Frontal cortex (tissue), 4 donors: ENCODE data around the gene SF3A1. TPM values are rescaled to one million over a fixed set of nuclear protein-coding genes. Genes with fewer than 3 reads are reported as not detected.
"Not testable (repeated sequence)": the region's sequence is repeated elsewhere in the genome, so short reads cannot be mapped to it uniquely, and the experiment has no call there.

Source experiments
- DNase-seq, 2 donors: peaks; one replicate each; pipeline ENCODE4 v3.0.0; 2012; ENCODE audit warnings: low spot score in 2 of 2
- FAIRE-seq: peaks from 2 replicates; lab custom pipeline; 2012; peaks lifted over from hg19 to GRCh38; lab: Jason Lieb, UNC
- total RNA-seq: library from RNA; depleted of rRNA; stranded (reverse); fragments of >200 nt; gene quantifications from one replicate; pipeline ENCODE4 v1.2.3, GENCODE V29; 2014
- donor health status: control.
- donor health status: control.
- donor health status: control.

Gene SF3A1
- total RNA-seq = 13.9 TPM

DNA sequence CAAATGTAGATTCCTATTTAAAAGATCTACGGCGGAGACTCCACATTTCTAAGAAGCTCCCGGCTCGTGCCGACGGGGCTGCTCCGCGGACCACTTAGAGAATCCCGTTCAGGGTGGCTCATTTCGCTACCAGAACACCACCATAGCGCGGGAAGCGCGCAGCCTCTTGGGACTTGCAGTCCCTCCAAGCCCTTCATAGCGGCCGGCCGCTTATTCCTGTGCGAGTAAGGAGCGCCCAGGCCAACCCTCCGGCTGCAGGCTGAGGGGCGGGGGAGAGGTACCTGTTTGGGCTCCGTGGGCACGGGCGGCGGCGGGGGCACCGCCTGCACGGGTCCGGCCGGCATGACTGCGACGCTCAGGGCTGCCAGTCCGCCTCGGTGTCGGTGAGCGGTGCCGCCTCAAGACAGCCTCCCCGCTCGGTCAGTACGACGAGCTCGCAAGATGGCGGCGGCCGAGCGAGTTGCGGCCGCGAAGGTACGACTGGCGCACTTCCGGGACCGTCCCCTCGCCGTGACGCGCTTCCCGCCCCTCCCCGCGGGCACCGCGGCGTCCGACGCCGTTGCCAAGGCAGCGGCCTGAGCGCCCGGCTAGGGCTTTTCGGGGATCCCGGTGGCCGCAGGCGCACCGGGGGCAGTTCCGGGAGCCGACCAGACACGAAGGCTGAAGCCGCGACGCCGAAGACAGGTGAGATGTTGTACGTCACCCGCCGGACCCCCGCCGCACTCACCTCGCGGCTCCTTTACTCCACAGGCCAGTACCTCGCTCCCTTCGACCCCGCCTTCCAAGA lies at the start of gene SF3A1, which contains the start of gene CCDC157:
Gene SF3A1, minus strand, starts transcription at position 446 of the 787 bp plus-strand sequence. Its CDS starts 102 bp downstream, at position 344.
Gene CCDC157, plus strand, starts transcription at position 559 of the 787 bp plus-strand sequence. CDS start 8,994 bp downstream, outside the sequence.
- DNase-seq (peak; percentile 95 to 98), FAIRE-seq (no peak)

DNA sequence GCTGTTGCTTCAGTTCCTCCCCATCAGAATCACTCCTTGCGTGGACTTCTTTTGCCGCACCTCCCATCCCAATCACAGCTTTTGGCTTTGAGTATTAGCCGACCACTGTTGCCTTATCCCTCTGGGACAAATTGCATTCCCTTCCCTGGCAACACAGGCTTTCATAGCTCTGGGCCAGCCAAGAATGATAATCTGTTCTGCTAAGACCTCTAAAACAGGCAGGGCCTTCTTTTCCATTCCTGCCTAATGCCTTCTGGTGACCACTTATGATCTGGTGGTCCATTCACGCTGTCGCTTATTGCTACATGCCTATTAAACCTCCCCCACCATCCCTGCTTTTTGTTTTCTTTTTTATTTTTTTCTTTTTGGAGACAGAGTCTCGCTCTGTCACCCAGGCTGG lies 49.7 kb upstream of the SF3A1 start:
- FAIRE-seq = no peak
- no peak for DNase-seq

GRCh38 chr22:30405731-30406130 lies 49.0 kb upstream of the SF3A1 start:
- no peak for FAIRE-seq
- no peak for DNase-seq

DNA sequence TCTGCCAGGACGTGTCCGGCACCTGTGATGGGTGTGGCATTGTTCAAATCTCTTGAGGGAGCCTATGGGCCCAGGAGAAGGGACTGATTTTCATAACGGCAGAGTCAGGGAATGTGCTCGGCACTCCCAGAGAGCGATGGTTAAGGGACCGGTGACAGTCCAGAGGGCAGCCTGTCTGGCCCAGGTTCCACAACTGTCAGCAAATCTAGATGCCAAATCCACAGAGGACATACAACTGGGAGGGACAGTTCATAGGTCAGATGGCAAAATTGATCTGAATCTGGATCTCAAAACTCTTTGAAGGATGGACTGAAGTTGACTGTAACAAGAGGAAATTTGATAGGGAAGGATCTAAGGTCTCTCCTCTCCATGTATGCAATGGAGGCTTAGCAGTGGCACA lies 47.6 kb upstream of the SF3A1 start:
- FAIRE-seq = no peak
- DNase-seq = no peak

GRCh38 chr22:30402766-30403104 lies 46.0 kb upstream of the SF3A1 start:
- not testable (repeated sequence) for FAIRE-seq, DNase-seq

DNA sequence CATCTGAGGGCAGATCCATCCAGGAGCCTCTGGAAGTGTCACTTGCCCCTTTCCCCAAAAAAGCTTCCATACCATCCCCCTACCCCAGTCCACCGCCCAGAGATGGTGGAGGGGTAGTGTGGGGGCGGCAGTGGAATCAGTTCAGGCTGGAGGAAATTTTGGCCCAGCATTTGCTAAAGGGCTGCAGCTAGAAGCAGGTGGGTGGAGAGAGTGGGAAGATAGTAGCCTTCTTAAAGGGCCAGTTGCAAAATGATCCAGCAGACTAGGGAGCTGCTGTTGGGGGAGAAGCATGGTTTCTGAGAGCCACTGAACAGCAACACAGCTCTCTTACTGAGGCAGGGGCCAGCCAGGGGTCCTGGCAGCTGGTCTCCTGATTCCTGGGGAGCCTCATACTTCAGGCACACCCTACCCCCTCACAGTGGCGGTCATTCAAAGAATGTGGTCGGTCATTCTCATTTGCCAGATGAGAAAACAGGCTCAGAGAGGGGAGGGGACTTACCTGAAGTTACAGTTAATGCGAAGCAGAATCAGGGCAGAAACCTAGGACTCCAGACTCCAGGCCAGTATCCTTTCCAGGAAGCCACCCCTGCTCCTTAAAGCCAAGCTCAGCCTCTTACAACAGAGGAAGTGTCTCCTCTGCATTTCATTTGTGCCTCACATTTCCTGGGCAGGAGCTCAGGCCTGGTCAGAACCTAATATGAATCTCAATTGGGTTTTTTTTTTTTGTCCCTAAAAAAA lies 45.5 kb upstream of the SF3A1 start:
- FAIRE-seq (no peak), DNase-seq (no peak)

DNA sequence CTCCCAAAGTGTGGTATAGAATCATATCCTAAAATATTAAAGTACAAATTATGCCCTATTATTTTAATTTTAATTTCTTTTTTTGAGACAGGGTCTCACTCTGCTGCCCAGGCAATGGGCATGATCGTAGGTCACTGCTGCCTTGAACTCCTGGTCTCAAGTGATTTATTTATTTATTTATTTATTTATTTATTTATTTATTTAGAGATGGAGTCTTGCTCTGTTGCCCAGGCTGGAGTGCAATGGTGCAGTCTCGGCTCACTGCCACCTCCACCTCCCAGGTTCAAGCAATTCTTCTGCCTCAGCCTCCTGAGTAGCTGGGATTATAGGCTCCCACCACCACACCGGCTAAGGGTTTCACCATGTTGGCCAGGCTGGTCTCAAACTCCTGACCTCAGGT lies 44.3 kb upstream of the SF3A1 start:
- not testable (repeated sequence) for FAIRE-seq

GRCh38 chr22:30400159-30400558 lies 43.5 kb upstream of the SF3A1 start:
- DNase-seq (no peak), FAIRE-seq (no peak)

More for the DNA sequence above, 44.3 kb upstream of the SF3A1 start:
- DNase-seq = not testable (repeated sequence)

GRCh38 chr22:30399718-30400117 lies 43.0 kb upstream of the SF3A1 start:
- FAIRE-seq (no peak), DNase-seq (no peak)

DNA sequence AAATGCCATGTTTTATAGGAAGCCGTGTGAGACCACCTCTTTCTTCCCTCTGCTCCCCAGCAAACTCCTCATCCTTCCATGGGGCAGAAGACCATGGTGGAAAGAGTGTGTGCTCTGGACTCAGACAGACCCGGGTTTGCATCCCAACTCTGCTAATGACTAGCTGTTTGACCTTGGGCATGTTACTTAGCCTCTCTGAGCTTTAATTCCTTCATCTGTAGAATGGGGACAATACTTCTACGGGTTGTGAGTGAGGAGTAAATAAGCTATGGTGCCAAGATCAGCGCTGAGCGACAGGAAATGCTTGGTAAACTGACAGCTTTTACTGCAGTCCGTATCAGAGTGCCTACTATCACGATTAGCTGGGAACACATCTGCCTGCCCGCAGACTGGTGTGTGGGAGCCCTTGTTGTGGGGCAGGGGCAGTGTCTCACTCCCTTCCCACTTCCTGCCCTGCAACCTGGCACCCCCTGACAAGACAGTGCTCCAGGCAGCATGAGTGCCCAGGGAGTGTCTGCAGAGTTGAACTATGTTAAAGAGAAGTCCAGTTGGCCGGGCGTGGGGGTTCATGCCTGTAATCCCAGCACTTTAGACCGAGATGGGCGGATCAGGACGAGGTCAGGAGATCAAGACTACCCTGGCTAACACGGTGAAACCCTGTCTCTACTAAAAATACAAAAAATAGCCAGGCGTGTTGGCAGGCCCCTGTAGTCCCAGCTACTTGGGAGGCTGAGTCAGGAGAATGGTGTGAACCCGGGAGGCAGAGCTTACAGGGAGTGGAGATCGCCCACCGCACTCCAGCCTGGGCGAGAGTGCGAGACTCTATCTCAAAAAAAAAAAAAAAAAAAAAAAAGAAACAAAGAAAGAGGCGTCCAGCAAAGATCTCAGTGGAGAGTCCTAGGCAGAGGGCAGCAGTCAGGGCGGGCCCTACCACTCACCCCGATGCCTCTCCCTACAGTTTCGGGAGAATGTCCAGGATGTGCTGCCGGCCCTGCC lies 42.3 kb upstream of the SF3A1 start:
- FAIRE-seq = no peak

GRCh38 chr22:30397656-30398635 lies 41.3 kb upstream of the SF3A1 start:
- FAIRE-seq = no peak
- peak in 1 of 2 donors; percentile 18 for DNase-seq

More for the DNA sequence above, 42.3 kb upstream of the SF3A1 start:
- DNase-seq = peak in 1 of 2 donors; percentile 28

GRCh38 chr22:30396871-30397655 lies 40.4 kb upstream of the SF3A1 start, which contains the start of gene SEC14L2:
SEC14L2 (plus strand) TSS chr22:30397018; CDS start chr22:30397117, 99 bp downstream.
- DNase-seq (peak; percentile 80 to 81), FAIRE-seq (no peak)

DNA sequence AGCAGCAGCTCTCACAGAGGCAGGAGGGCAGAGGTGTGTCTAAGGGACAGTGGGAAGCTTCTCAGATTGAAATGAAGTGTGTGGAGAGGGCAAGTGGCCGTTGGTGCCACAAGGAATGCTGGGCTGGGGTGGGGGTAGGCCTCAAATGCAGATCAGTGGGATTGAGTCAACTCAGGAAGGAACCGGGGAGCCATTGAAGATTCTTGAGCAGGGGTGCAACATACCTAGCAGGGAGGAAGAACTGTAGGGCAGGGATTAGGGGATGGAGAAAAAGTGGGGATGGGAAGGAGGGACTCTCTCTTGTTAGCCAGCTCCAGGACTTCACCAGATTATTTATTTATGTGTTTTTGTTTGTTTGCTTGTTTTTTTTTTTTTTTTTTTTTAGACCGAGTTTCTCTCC lies 37.2 kb upstream of the SF3A1 start:
- FAIRE-seq = no peak

DNA sequence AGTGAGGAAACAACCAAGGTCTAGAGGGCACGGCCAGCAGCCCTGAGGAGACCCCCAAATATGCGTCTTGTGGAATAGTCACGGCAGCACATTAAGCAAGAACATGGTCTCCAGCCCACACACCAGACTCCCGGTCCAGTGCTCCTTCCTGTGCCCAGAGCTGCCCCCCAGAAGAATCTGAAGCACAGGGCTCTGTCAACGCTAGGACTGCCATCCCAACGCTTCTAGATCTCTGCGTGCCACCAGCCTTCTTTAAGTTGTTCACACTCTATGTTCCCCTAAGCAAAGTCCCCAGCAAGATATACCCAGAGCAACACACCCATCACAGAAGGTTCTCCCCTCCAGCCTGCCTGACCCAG lies 36.6 kb upstream of the SF3A1 start:
- FAIRE-seq (no peak), DNase-seq (peak in 1 of 2 donors; percentile 6)

More for the DNA sequence above, 37.2 kb upstream of the SF3A1 start:
- DNase-seq = no peak

- FAIRE-seq (no peak), DNase-seq (peak in 1 of 2 donors; percentile 14)
These were observed 36.1 kb upstream of the SF3A1 start for GRCh38 chr22:30392661-30393321.

- DNase-seq (peak; percentile 73 to 74), FAIRE-seq (no peak)
These were observed 34.4 kb upstream of the SF3A1 start for GRCh38 chr22:30390974-30391691.
